HG03139 (cell line): ENCODE data around the gene NDUFA11.

Source experiments
- ATAC-seq: cut with Tn5 transposase; IDR thresholded peaks from one replicate; pipeline ENCODE4 v1.9.1; 2021; ENCODE audit not compliant: unreplicated experiment

NDUFA11 gene

DNA sequence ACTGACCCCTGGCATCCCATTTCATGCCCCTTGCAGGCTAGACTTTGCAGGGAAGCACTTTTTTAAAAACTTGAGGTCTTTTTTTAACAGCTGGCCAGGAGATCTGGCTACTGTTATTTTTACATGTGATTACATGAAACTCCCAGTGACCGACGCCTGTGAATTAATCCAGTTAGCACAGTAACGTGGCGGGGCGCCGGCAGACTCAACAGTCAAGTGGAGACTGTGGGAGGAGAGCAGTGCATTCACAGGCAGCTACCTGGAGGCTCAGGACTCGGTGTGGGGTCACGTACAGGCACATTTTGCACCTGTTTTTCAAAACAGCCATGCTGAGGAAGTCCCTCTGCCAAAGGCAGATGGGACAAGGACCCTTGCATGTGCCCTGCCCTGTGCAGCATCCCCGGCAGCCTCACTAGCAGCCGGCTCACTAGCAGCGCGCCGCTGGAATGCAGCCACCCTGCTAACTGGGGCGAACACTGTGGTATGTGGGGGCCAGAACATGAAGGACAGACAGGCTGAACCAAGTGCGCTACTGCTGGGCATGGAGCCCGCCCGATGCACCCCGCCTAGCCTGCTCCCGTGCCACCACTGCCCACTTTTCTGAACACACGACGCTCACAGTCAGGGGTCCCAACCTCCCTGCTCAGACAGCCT is 29.1 kb upstream of the NDUFA11 start:
- ATAC-seq: no peak

DNA sequence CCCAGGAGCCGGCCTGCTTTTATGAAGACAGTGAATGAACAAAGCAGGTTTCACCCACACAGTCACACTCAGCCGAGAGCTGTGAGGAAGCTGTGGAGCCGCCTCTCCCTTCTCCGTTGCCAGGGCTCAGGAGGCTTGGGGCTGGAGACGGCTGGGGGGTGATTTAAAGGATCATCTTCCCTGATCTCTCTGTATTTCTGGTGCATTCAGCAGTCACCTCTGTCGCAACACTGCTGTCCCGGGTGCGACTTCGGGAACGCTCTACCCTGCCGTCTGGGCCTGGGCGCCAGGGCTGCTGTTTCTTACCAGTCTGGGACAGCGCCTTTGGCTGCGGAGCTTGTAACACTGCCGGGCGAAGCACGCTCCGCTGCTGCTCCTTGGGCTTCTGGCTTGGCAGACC is 28.6 kb upstream of the NDUFA11 start:
- no peak for ATAC-seq

DNA sequence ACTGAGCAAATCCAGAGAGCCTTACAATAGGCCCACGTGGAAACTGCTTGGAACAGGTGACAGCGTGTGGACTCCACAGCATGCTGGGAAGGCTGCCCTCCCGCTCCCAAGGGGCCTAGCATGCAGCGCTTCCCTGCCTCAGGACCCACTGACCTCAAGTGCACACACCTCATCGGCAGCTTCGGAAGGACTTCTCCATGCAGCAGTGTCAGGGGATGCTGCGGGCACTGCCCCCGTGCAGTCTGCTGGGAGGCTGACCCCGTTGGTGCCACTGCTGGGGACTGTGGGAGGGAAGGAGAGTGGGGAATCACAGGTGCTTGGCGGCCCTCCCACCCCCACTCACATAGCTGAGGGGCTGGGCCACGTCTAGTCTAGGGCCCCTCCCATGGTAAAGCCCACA is 27.7 kb upstream of the NDUFA11 start:
- ATAC-seq: no peak

DNA sequence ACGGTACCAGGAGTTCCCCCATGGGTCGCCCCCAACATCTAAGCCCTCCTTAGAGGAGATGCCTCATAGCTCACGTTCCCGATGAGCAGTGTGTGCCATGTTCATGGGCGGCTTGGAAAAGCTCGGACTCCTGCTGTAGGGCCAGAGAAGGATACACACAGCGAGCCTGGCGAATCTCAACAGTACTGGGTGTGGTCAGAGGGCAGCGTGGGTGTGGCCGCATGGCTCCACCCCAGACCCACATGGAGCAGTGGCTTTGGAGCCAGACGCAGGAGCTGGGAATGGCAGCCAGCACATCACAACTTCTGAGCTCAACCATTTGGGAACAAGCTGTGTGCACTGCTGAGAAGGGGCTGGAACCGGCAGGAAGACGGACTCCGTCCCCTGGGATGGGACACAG is 26.0 kb upstream of the NDUFA11 start:
- ATAC-seq: no peak

DNA sequence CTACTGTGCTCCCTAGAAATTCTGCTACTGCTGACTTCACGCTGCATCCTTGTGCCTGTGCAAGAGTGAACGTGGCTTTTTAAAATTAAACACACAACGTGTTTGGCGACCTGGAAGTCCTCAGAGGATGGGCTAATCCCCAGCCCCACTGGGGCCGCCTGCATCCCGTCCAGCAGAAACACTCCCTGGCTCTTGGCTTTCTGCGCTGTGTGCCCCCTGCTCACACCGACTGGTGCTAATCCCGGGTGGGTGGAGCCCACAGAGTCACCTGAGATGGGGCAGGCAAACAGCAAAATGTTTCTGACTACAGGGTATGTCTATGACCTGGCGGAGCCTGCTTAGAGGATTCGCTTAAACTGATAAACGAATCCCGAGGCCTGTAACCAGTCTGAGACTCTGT is 25.6 kb upstream of the NDUFA11 start:
- ATAC-seq: no peak

DNA sequence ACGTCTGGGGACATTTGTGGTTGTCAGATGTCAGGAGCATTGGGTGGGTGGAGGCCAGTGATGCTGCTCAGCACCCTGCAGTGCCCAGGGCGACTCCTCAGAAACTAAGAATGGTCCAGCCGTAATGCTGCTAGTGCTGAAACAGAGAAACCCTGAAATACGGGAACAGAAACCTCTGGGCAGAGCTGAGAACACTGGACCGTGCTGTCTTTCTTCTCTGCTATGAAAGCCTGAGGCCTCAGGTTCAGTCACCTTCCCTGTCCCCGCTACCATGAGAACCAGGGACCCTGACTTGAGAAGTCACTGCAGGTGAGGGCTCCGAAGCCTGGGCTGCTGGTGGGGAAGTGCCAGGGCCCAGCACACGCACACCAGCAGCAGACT is 23.8 kb upstream of the NDUFA11 start:
- no peak for ATAC-seq

DNA sequence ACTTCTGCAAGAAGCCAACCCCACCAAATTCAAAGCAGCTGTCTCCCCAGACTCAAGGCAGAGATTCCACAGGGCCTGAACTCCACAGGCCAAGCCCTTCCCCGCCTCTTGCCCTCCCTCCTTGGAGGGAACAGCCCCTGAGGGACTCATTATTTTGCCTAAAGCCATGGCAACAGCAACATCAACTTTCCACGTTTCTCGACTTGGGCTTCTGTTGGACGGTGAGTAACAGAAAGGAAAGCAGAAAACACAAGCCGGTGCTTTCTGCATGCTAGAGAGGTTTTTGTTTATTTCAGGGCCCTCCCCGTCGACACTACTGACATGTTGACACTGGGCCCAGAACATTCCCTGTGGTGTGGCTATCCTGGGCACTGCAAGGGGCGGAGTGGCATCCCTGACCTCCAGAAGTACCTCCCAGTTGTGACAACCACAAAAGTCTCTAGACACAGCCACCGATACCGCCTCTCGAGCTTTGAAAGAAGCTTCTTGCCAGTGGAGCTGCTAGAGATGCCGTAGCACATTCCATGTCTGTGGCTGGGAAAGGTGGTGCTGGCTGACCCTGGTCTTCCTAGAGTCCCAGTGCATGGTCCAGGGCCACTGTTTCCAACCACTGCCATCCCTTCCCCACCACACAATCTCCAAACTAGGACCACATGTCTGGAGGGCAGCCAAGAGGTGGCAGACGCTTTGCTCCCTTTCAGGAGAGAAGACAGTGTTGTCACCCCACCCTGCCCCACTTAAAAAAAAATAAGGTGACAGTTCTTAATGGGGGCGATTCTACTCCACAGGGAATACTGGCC is 23.3 kb upstream of the NDUFA11 start:
- no peak for ATAC-seq

DNA sequence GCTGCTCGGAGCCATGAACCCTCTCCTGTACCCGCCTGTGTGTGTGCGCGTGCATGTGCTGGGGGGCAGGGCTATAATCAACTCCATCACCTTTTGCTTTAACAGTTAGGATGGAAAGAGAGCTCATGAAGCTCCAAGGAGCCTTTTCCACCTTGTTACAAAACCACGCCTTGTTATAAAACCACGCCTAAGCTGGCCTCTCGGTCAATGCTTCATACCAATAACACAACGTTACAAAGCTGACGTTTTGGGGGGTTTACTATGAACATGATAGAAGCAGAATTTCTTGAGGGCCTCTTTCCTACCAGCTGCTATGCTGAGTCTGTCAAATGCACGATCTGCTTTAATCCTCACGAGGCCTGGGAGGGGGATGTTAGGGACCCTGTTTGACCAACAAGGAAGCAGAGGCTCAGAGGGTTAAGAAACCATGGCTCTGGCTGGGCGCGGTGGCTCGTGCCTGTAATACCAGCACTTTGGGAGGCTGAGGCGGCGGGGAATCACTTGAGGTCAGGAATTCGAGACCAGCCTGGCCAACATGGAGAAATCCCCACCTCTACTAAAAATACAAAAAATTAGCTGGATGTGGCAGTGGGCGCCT is 22.3 kb upstream of the NDUFA11 start:
- no peak for ATAC-seq

DNA sequence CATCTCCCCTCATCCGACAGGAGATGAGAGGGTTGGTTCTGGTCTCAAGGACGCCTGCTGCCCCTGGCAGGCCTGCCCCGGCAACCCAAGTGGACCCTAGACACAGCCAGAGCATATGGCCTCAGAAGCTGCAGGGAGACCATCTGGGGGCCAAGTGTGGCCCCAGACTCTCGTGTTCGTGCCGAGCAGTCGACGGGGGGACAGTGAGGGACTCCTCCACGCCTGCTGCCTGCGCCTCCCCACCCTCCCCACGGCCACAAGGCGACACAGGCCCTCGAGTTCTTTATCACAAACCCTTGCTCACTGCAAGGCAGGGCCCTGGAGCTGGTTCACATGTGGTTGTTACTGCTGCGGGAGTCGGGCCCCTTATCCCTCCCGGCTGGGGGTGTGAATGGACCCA is 19.8 kb upstream of the NDUFA11 start:
- no peak for ATAC-seq

DNA sequence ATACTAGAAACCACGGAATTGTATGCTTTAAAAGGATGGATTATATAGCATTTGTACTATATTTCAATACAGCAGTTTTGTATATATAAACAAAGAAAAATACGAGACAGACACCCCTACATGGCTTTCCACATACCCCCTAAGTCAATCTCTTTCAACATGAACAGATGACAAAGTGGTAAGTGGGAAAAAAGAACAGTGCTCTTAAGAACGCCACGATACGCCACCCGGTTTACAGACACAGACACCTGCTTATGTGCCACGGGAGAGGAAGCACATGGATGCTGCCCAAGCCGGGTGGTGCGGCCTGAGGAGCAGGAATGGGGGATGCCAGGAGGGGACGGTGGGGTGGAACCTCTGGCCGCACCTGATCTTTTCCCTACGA is 18.6 kb upstream of the NDUFA11 start:
- no peak for ATAC-seq

DNA sequence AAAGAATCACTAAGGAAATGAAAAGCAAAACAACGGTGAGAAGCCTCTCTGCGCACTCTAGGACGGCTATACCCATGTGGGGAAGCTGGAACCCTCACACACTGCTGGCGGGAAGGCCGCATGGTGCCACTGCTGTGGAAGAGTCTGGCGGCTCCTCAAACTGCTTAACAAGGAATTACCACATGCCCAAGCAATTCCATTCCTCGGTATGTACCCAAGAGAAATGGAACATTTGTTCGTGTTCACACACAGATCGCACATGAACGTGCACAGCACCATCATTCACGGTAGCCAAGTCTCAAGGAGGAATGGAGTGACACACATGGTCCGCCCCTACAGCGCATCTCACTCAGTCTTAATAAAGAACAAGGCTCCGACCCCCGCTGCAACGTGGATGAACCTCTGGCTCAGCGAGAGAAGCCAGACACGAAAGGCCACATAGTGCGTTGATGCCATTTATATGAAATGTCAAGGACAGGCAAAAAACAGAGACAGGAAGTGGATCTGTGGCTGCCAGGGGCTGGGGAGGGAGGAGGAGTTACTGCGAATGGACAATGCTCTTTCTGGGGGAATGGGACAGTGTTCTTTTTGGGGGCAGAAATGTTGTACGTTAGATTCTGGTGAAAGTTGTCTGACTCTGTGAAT is 18.0 kb upstream of the NDUFA11 start:
- ATAC-seq: no peak

DNA sequence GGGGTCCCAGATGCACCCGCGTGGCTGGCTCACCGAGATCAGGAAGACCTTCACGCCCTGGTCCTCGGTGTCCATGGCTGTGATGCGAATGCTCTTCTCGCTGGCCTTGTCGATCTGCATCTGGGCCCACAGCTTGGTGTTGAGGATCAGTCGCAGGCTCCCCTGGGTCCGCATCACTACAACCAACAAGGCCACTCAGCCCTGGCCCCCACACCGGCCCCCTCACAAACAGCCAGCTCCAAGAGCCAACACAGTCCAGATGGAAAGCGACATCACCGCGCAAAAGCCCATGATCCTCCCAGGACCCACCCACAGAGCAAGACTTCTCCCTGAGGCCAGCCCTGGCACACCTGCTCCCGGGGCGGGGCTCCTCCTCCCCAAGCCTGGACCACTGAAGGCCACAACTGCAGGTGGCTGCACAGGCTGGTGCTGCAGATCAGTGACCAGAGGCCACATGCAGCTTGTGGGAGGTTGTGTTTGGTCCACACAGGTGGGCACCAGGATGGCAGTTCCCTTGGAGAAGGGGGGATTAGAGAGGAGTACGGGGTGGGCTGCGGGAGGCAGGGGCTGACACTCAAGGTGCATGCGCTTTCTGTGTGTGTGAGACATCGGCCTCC is 15.0 kb upstream of the NDUFA11 start:
- ATAC-seq: no peak

DNA sequence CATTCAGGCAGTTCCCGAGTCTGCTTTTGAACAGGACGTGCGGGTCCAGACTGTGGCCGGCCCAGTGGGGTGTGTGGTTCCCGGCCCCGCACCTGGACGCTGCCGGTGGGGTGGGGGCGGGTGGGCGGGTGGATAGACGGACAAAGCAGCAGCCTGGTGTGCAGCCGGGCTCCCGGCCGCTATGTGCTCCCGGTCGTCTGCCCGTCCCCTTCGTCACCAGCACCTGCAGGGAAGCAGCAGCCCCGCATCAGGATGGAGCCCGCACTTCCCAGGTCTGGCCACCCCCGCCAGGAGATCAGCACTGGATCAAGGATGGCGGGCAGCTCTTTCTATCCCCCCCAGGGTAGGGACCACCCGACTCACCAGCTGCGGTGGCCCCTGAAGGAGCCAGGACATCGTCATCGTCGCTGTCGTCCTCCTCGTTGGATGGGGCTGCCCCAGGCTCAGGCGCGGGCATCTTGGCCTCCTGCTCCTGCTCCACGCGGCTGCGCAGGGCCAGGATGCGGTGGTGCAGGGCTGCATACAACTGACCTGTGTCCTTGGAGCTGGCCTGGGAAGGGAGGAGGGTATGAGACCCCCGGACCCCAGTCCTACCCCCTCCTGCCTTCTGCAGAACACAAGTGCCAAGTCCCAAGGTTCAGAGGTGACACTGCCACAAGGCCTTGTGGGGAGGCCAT is 14.0 kb upstream of the NDUFA11 start:
- ATAC-seq: no peak

DNA sequence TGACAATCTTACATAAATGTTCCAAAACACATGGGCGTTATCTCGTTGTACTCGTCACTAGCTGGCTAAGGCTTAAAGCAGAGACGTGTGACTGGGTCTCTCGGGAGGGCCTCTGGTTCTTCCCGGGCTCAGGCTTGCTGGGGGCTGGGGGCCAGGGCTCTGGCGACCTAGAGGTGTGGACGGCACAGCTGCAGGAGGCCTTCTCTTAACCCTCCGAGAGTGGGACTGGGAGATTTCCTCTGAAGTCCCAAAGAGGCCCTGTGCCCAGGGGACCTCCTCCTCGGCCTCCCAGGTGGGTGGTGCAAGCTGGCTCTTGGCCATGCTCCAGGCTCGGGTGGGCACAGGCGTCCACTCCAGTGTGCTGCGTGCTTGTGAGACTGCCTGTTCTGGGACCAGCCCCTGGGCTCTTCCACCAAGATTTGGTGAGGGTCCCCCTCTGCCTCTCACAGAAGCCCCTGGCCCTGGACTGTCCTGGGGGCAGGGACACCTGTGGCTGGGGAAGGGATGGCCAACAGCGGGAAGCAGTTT is 12.7 kb upstream of the NDUFA11 start:
- ATAC-seq: no peak

DNA sequence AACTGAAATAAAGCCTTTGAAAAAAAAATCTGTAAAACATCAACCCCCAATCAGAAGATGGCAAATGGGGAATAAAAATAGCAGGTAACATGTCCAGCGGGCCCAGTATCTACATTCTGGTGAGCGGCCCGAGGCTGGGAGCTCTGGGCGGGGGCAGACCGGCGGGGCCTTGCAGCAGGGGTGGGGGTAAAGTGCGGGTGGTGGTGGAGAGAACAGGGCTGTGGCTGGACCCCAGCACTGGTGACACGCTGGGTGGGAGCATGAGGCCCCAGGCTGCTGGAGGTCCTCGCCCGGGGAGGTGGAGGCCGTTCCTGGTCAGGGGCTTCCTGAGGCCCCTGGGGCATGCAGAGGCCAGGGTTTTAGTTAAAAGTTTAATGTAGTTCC is 12.2 kb upstream of the NDUFA11 start:
- ATAC-seq: no peak

DNA sequence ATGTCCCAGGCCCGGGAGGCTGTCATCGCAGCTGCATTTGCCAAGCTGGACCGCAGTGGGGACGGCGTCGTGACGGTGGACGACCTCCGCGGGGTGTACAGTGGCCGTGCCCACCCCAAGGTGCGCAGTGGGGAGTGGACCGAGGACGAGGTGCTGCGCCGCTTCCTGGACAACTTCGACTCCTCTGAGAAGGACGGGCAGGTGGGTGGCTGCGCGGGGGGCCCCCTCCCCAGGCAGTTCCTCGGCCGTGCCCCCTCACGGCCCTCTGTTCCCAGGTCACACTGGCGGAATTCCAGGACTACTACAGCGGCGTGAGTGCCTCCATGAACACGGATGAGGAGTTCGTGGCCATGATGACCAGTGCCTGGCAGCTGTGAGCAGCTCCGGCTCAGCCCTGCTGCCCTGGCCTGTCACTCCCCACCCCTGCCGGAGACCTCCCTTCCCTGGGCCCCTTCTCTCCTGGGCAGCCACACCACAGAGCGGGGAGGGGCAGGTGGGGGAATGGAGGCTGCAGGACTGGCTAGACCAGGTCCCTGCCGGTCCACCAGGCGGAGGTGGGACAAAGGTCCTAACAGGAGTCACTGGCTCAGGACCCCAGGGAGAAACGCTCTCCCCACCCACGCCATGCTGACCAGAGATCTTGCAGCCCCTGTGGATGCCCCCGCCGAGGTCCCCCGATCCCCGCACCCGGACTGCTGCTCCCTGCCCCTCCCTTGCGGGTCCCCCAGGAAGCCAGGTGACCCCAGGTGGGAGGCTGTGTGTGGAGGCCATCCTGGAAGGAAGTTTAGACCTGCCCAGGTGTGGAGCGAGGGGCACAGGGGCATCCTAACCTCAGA is 11.6 kb upstream of the NDUFA11 start:
- ATAC-seq: no peak

DNA sequence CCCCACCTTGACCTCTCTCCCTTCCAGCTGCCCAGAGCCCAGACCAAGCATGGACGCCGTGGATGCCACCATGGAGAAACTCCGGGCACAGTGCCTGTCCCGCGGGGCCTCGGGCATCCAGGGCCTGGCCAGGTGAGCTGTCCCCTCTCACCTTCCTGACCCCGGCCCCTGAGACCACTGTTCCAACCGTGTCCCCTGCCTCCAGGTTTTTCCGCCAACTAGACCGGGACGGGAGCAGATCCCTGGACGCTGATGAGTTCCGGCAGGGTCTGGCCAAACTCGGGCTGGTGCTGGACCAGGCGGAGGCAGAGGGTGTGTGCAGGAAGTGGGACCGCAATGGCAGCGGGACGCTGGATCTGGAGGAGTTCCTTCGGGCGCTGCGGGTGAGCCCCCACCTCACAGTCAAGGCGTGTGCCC is 10.8 kb upstream of the NDUFA11 start:
- ATAC-seq: no peak

DNA sequence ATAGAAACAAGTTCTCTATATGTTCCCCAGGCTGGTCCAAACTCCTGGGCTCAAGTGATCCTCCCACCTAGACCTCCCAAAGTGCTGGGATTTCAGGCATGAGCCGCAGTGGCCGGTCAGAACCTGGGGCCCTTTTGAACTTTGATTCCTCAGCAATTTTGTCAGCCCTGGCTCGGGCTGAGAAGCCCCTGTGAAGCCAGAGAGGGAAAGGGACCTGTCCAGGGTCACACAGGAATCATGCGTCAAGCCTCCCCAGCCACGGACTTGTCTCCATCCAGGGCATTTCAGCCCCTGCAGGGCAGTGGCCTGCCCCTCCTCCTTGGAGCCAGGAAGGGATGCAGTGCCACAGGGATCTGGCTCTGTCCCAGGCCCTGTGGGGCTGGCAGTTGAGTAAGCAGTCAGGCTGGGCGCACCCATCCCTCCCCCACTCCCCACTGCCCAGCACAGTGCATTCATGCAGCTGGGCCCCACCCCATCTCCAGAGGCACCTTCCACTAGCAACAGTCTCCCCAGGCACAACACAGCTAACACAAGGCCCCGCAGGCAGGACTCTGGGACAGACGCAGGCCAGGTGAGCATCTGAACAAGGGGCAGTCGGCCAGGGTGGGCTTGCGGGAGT is 10.3 kb upstream of the NDUFA11 start, which contains the start of gene CAPS:
CAPS (plus strand) TSS at position 516 of the 619 bp plus-strand sequence. CDS start 153 bp downstream, outside the sequence.
- ATAC-seq: no peak

DNA sequence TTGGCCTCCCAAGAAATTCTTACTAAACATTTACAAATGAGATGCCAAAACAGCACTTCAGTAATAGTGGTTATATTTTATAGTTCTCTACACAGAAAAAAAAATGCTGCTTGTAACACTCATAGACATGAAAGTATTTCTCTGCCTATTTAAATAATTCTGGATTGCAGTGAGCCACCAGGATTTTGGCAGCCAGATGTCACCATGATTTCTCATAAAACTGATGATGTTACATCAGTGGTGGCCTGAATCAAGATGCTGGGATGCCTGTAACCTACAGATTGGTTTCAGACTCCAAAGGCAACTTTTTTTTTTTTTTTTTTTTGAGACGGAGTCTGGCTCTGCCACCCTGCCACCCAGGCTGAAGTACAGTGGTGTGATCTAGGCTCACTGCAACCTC is 7.8 kb upstream of the NDUFA11 start:
- ATAC-seq: no peak

DNA sequence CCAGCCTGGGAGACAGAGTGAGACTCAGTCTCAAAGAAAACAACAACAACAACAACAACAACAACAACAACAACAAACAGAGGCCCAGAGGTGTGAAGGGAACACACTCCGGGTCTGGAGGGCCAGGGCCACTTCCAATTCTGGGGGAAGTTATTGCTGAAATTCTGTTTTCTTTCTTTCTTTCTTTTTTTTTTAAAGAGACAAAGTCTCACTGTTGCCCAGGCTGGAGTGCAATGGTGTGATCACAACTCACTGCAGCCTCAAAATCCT is 7.0 kb upstream of the NDUFA11 start:
- ATAC-seq: no peak
